Stimulated activated CD8-positive, alpha-beta memory T cell treated with anti-CD3 and anti-CD28 coated beads, Interleukin-4, amount 100 ng/mL, for 1 hour (primary cell): ENCODE data around the gene PTBP1.
"Not testable (repeated sequence)": the region's sequence is repeated elsewhere in the genome, so short reads cannot be mapped to it uniquely, and the experiment has no call there.

Experiments used
- DNase-seq, 2 donors: peaks; one replicate each; pipeline ENCODE4 v3.0.0-alpha.2; 2020; ENCODE audit warnings: low read depth in 2 of 2, low spot score in 1 of 2

The PTBP1 gene

GRCh38 chr19:853014-853585 is 55.8 kb downstream of the PTBP1 start:
- DNase-seq, result no peak

- DNase-seq, result not testable (repeated sequence)
These were observed 56.5 kb downstream of the PTBP1 start for GRCh38 chr19:853614-854220.

GRCh38 chr19:854549-854948 is 57.3 kb downstream of the PTBP1 start:
- DNase-seq, result no peak

GRCh38 chr19:855142-855541 is 57.9 kb downstream of the PTBP1 start:
- no peak for DNase-seq

- DNase-seq, result no peak
These were observed 58.4 kb downstream of the PTBP1 start for GRCh38 chr19:855566-856120.

GRCh38 chr19:858284-858683 is 61.0 kb downstream of the PTBP1 start:
- no peak for DNase-seq

GRCh38 chr19:858868-859843 is 61.9 kb downstream of the PTBP1 start, which contains the start of gene CFD:
TSS of gene CFD (plus strand) at chr19:859664. CDS start at chr19:859690, 26 bp downstream.
- DNase-seq, result no peak

GRCh38 chr19:861141-861755 is 64.0 kb downstream of the PTBP1 start:
- no peak for DNase-seq
